Suprapubic skin (tissue), 4 donors: ENCODE measurements around the gene SETD3.

Source experiments
- CTCF ChIP-seq, 2 donors: fragments of 200-600 bp in 1 of 2; fragments of 450-650 bp in 1 of 2; sonication (generic) in 1 of 2; IDR thresholded peaks; one replicate each; pipeline ENCODE4 v1.5.1; 2016 to 2019; ENCODE audit warnings: antibody characterized with exemption in 2 of 2, mild to moderate bottlenecking in 1 of 2, moderate library complexity in 1 of 2
- POLR2A ChIP-seq, 2 donors: fragments of 450-650 bp; IDR thresholded peaks; one replicate each; pipeline ENCODE4 v1.6.1; 2017; ENCODE audit warnings: antibody characterized with exemption in 2 of 2, mild to moderate bottlenecking in 2 of 2, moderate library complexity in 2 of 2
- POLR2AphosphoS5 ChIP-seq, 3 donors: sonication (generic); formaldehyde crosslinking; IDR thresholded peaks; one replicate each; pipeline ENCODE4 v1.6.1; 2017; ENCODE audit warnings: antibody characterized with exemption in 3 of 3

- TF ChIP-seq CTCF (IDR thresholded peaks at IDR 0.05) (no peak), POLR2AphosphoS5 (IDR thresholded peaks at IDR 0.05) (no peak), POLR2A (IDR thresholded peaks at IDR 0.05) (no peak)
Measured at GRCh38 chr14:99525699-99526080, 45.0 kb upstream of the SETD3 start.
